ENCODE measurements around the gene SPATA16.

DNA sequence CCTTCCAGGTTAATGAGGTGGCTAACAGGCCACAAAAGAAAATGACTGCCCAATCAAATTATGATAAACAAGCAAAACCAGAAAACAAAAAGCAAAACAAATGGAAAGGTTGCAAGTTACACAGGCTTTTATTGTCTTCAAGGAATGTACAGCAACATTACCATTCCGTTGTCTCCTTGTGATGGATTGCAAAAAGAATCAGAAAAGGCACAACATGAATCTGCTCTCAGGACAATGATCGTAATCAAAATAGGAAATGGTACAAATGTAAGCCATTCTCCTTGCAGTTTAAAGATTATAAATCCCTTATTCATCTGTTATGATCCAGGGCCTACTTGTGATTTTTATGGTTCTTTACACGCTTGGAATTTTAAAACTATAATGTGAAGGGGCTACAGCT lies 264.7 kb downstream of the SPATA16 start:
- TF ChIP-seq, protein P1, sequence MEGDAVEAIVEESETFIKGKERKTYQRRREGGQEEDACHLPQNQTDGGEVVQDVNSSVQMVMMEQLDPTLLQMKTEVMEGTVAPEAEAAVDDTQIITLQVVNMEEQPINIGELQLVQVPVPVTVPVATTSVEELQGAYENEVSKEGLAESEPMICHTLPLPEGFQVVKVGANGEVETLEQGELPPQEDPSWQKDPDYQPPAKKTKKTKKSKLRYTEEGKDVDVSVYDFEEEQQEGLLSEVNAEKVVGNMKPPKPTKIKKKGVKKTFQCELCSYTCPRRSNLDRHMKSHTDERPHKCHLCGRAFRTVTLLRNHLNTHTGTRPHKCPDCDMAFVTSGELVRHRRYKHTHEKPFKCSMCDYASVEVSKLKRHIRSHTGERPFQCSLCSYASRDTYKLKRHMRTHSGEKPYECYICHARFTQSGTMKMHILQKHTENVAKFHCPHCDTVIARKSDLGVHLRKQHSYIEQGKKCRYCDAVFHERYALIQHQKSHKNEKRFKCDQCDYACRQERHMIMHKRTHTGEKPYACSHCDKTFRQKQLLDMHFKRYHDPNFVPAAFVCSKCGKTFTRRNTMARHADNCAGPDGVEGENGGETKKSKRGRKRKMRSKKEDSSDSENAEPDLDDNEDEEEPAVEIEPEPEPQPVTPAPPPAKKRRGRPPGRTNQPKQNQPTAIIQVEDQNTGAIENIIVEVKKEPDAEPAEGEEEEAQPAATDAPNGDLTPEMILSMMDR (conservative IDR thresholded peaks at IDR 0.05 in 1 of 2, IDR thresholded peaks at IDR 0.05 in 1 of 2; ENCODE audit: extremely low read depth in 1 of 2, insufficient read depth in 1 of 2, low read depth in 1 of 2, low read length in 2 of 2), result no peak
- TF ChIP-seq EZH2 (IDR thresholded peaks at IDR 0.05; ENCODE audit: borderline replicate concordance, low read length), result no peak

Measured in mammary epithelial cell (primary cell).